ENCODE results near the gene PANX1.

DNA sequence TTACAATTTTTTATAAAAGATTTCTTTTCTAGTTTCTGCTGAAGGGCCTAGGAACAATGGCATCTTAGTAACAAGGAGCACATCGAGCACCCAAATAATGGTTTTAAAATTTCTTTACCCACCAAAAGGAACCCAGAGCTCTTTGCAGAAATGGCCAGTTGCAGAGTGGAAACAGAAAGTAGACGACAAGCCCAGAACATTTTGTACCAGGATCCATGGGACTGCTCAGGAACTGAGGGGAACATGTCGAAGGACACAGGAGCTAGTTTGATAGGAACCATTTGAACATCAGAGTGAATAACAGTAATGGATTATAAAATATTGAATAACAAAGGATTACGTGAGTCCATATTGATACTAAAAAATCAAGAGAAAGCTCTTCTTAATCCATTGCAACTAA, 17.3 kb downstream of the PANX1 start:
- no peak for TF ChIP-seq CTCF (IDR thresholded peaks at IDR 0.05)
- TF ChIP-seq EZH2 (IDR thresholded peaks at IDR 0.05; ENCODE audit: borderline replicate concordance, insufficient read depth, low read depth, low read length, poor library complexity, severe bottlenecking) = no peak

Measured in B cell (primary cell).